GF-D8 (cell line): ENCODE results near the gene ZNF22.

Source experiments
- DNase-seq: peaks from one replicate; lab custom pipeline; 2025; lab: John Stamatoyannopoulos, UW

ZNF22 gene

DNA sequence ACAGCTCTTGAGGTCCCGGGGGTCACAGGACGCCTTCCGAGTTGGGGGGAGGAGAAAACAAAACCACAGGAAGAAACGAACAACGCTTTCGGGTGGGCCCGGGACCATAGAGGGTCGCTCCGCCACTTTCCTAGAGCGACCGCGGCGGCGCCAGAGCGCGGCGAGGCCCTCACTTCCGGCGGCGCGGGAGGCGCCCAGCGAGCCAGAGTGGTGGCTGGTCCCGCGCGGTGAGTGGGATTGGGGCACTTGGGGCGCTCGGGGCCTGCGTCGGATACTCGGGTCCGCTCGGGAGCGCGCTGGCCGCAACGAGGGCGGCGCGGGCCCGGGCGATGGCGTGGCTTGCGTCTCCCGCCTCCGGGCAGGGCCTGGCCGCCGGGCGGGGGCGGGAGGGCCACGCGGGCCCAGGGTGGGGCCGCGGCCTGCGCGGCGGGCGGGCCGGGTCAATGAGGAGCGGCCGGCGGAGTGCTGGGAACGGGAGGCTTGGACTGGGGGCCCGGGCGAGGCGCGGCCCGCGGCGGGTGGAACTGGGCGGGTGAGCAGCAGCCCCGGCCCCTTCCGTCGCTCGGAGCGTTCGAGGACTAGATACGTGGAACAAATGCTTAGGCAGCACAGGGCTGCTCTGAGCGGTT is at the start of gene ZNF22:
Gene ZNF22 (plus strand): TSS at position 172 of the 629 bp plus-strand sequence. CDS start 2,446 bp downstream, outside the sequence.
- peak; percentile 81 for DNase-seq

DNA sequence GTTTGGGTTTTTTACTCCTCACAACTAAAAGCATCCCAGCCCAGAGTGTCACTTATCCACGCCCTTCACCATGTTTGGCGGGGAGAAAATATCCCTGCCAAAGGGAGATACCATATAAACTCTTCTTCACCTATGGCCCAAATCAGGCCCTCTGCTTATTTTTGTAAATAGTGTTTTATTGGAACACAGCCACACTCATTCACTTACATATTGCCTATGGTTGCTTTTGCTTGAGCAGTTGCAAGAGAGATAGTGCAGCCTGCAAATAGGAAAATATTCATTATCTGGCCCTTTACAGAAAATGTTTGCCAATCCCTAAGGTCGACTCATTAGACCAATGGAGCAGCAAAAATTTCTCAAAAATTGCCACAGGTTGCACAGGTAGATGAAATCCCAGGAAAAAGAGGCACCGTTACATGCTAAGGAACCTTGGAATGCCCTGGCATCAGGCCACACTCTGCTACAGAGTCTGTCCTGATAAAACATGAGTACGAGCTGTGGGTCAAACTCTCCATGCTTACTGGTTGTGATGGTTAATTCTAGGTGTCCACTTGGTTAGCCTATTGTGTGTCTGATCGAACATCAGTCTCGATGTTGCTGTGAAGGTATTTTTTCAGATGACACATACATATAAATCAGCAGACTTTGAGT is 49.0 kb upstream of the ZNF22 start:
- no peak for DNase-seq

- no peak for DNase-seq
These were observed 47.9 kb upstream of the ZNF22 start for GRCh38 chr10:44952779-44953231.

DNA sequence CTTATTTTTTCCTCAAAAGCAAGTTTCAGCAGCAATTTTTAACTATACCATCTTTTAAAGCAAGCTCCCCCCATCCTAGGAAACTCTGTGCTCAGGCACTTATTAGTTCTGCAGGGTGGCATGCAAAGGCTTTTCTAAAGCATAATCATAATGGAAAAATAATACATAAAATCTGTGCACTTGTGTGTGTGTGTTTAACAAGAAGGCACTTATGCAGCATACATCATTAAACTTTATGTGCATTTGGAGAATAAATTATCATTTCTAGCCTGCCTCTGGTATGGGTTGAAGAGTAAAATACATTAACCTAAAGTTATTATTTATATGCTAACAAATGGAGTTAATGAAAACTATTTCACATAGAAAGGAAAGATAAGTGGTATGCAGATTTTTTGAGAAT is 46.7 kb upstream of the ZNF22 start:
- no peak for DNase-seq

DNA sequence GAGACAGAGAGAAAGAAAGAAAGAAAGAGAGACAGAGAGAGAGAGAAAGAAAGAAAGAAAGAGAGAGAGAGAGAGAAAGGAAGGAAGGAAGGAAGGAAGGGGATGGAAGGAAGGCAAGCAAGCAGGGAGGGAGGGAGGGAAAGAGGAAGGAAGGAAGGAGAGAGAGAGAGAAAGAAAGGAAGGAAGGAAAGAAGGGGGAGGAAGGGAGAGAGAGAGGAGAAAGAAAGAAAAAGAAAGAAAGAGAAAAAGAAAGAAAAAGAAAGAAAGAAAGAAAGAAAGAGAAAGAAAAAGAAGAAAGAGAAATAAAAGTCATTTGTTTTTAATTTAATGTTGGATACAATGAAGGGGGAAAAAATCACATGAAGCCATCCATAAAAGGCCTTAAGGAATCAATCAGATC is 45.8 kb upstream of the ZNF22 start:
- no peak for DNase-seq

GRCh38 chr10:44955413-44956070 is 45.2 kb upstream of the ZNF22 start:
- no peak for DNase-seq

DNA sequence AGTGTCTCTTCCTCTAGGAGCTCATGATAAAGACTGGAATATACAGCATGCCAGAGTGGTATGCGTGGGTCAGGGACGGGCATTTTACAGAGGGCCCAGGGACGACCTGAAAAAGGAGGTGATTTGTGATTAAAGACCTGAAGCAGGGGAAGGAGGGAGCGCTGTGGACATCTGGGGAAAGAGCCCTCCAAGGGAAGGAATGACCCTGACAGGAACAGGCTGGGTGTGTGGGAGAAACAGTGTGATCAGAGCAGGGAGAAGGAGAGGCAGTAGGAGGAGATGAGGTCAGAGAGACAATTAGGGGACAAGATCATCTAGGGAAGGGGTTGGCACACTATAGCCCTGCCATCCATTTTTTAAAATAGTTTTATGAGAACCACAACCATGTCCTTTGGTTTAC is 44.5 kb upstream of the ZNF22 start:
- DNase-seq, result no peak

GRCh38 chr10:44956717-44957706 is 43.7 kb upstream of the ZNF22 start:
- no peak for DNase-seq

DNA sequence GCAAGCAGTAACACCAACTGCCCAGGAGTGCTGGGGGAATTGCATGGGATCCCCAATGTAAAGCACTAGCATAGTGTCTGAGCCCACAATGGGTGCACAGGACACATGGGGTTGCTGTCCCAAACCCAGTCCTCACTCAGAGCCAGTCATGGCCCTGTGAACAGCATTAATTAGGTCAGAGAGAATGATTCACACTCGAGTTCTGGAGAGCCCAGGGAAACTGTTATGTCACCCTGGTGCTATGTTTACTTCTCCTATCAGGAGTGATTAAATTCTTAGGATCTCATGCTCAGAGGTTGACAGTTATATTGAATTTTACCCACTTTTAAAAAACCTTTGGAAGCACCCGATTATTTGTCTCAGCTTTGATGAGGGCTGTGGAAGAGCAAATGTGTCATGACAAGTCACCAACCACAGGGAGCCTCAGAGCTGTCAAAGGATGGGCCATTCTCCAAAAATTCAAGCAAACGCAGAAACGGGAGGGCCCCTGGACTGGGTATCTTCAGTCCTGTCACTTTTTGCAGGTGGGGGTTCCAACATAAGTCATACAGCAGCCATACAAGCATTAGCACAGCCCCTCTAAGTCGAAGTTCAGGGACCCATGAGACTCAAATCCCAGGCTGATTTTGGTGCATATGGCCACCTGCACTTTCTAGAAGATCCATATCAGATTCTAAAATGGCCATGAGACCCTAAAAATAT is 42.4 kb upstream of the ZNF22 start:
- no peak for DNase-seq

DNA sequence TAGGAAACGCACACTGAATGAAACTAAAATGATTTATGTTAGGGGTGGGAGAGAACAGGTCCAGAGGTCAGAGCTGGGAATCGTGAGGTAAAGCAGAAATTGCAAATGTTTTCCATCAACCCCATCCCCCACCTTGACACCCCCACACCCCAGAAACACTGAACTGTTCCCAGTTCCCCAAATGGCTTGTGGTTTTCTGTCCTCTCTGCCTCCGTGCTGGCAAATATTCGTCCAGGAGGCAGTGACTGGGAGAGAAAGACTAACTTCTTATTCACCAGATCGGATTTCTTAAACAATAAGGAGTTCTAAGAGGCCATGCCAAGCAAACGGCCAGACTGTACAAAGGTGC is 41.9 kb upstream of the ZNF22 start:
- peak; percentile 51 for DNase-seq

DNA sequence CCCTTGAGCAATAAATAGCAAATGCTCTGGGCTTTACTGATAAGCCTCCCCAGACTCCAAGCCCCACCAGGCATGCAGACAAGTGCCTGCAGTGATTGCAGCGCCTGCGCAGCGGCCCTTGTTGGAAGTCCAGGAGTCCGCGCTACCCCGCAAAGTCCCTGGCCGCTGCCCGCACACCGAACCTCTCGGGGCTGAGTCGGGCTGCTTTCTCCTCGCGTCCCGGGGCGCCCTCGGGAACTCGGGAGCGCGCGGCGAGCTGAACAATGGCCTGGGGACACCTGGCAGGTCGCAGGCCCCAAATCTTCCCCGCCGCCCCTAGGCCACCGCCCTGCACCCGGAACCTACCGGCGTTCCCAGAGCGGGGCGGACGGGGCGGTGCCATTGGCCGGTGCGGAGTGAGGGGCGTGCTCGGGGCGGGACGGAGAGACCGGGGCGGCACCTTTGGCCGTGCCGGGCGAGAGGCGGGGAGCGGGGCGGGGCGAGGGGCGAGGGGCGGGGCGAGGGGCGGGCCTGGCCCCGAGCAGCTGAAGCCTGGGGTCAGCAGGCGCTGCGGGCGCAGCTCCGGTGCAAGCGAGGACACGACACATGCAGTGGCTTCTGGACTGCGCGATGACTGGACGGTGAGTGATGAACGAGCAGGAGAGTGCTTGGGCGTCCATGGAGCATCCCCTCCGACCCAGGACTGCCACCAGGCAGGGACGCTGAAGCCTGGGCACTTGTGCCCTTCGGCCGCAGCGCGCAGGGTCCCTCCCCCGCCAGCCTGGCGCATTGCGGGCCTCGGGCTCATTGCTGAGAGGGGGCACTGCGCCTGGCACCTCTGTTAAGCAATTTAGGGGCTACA is 41.3 kb upstream of the ZNF22 start, which contains the start of gene RASSF4:
Gene RASSF4 (plus strand): TSS at position 556 of the 841 bp plus-strand sequence. CDS start 10,401 bp downstream, outside the sequence.
- DNase-seq, result peak; percentile 61

DNA sequence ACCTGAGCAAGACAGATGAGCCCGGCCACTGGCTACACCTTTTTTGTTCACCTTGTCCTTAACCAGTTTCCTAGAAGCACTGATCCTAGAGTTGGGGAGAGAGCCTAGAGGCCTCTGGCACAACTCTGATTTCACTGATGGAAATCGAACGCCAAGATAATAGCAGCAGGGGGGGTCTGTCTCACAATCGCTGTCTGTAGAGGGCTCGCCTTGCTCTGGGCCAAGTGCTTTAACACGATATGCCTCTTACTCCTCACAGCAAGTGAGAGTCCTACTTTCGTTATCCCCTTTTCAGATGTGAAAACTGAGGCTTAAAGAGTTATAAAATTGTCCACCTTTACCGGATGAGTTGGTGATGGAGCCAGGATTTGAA is 40.6 kb upstream of the ZNF22 start:
- DNase-seq, result no peak

DNA sequence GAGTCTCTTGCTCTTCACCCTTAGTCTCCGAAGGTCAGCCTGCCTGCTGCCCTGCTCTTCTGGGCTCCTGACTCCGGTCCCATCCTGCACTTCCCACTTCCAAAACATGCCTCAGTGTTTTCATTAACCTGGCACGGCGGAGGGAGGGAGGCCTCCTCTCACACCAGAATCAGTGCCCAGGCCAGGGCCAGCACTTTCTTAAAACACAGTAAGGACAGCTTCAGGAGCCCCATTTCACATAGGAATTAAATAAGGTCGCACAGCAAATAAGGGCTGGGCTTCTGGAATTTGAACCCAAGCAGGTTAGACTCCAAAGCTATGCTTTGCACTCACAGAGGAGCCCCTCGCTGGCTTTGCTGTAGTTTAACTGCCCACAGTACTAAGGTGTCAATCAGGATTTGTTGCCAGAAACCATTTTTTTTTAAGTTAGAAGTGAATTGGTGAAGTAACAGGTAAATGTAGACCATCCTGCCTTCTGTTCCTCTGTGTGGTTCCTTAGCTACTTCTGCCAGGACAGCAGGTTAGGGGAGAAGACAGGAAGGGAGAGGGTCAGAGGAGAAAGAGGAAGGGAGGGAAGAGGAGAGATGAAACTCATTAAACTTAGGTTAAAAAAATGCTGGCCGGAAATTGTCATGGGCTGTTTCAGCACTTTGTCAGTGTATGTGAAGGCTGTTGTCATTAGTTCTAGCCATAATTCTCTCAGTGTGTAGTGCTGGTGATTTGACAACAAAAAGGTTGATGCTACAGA is 40.1 kb upstream of the ZNF22 start:
- peak; percentile 52 for DNase-seq

DNA sequence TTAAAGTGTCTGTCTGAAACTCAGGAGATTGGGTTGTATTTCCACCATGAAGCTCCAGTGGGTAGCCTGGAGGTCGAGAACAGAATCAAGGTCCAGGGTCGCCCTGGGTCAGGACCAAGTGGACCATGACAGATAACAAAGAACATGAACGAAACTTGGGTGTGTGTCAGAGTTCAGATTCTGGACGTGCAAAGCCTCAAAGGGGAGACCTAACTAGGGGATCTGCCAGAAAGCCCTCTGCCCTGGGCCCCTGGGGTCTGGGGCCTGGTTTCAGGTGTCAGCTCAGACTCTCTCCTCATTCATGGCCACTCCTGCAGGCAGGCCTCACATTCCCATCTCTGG is 39.5 kb upstream of the ZNF22 start:
- no peak for DNase-seq

DNA sequence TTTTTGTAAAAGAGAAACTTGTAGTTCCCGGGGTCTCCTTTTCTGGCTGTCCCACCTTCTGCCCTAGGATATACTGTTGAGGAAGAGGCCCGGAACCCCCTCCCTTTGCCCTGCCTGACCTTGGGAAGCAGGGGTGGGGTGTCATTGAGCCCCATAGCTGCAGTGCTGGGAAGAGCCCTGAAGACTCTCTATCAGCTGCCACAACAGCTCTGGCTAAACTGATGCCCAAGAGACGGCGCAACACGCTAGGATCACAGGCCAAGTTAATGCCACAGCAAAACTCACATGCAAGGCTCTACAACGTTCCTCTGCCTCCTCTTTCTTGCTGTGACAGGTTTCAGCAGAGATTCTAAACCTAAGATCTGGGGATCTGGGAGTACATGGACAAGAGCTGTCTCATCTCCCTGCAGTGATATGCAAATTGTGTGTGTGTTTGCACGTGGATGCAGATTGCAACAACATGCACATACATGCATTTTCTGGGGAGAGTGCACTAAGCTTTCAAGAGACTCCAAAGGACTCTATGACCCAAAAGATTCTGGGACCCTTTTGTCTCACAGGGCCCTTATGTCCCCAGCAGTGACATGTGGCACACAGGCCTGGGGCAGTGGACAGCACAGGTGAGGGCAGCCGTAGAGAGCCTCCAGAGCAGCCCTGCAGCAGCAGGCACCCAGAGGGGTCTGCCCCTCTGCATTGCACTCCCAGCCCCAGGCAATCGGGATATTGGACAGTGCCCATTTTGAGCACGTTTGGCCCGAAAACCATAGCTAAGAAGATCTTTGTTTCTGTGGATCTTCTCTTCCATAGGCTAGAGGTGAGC is 38.6 kb upstream of the ZNF22 start:
- no peak for DNase-seq

DNA sequence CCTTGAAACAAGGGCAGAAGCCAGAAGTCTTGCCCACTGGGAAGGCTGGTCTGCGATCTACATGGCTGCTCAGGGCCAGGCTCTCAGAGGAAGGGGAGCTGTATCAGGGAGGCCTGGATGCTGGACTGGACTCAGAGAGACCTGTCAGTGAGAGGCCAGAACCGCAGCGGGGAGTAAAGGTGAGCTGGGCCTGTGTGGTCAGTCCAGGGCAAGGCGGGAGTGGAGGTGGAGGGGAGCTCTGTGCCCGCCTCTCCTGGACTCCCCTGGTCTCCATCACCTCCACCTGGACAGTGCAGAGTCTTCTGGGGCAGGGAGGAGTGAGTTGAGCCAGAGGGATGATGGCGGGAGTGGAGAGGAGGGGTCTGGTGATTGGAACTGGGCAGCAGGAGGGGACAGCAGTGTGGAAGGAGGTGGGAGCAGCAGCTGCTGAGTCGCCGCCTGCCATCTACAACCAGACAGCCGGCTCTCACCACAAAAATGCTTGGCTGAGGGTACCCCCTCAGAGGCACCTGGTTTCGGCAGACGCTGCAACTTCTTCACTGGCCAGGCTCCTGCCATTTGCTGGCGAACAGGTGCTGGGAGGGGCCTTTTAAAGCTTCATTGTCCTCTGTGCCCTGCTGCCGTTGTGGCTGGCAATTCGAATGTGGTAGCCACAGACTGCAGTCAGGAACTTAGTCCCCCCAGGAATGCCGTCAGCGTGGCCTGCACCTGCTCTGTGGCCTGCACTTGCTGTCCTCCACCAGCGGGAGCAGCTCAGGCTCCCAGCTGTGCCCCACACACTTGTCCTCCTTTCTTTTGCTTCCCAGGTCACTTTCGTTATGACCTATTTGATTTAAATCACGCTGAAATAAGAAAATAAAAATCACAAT is 37.6 kb upstream of the ZNF22 start:
- peak; percentile 58 for DNase-seq

- DNase-seq, result no peak
These were observed 36.7 kb upstream of the ZNF22 start for GRCh38 chr10:44963772-44964633.
